HK-2 (cell line): ENCODE results near the gene TP63.
"Not testable (repeated sequence)": the region's sequence is repeated elsewhere in the genome, so short reads cannot be mapped to it uniquely, and the experiment has no call there.

ENCODE experiments used
- DNase-seq: peaks from one replicate; pipeline ENCODE4 v3.0.0-alpha.2; 2018; ENCODE audit not compliant: unreplicated experiment

TP63 gene

DNA sequence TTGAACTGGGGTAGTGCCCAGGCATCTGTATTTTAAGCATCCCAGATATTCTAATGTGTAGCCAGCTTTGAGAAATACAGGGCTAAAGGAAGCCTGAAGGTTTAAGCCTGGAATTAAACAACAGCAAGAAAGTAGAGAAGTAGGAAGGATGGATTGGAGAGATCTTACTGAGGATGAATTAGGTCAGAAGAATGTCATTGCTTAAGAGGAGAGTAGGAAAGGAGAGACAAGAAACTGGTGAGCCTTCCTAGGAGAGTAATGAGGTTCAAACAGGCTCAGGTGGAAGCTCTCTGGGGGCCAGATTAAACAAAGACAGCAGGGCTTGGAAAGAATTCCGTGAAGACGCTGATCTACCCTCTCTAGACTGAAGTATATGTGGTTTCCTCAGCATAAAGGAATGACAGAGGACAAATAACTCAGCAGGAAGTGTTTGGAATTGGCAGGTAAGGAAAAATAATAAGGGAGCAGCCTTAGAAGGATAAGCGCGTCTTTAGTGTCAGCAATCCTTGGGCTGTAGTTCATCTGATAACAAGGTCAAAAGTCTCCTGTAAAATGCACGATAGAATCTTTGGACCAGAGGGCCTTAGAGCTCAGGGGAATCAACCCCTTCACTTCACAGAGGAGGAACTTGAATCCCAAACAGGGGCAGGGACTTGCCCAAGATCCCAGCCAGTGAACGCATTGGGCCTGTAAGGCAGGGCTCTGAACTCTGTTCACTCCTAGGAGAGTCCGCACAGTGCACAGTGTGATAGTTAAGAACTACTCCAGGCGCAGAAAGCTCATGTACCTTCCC, 90.9 kb downstream of the TP63 start:
- no peak for DNase-seq

DNA sequence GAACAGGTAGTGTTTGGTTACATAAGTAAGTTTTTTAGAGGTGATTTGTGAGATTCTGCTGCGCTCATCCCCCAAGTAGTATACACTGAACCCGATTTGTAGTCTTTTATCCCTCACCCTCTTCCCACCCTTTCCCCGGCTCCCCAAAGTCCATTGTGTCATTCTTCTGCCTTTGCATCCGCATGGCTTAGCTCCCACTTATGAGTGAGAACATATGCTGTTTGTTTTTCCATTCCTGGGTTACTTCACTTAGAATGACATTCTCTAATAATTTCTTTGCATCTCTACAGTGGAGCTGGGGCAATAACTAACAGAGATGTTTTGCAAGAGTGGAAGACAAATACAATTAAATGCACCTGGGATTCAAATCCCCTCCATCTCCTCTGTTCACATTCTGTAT, 93.2 kb downstream of the TP63 start:
- no peak for DNase-seq

DNA sequence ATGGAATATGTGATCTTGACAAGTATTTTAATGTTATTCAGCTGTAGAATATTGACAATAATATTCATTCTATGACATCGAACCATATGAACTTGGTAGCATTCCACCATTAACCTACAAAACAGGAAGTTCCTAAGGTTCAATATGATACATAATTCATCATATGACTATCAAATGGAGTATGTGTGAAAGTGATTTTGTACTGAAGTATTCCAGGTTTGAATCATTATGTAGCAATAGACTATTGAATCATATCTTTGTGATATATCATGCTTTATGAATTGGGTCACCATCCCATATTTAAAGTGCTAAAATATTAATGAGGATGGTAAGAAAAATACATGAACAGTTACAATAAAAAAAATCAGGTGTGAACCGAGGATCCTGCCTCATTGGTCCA, 95.1 kb downstream of the TP63 start:
- DNase-seq = no peak

DNA sequence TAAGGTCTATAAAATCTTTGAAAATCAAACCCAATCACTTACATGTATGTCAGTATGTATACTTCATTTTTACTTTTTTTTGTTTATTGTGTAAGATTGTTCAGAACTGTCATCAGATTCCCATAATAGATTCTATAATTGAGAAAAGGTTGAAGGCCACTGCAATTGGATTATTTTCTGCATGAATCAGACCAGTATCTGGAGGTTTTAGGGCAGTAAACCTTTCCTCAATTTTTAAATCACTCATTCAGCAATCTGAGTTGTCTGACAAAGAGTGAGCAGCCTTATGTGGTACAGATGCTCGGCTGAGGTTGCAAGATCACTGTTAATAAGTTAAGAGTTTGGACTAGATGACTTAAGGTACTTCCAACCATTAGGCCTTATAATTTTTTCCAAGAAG, 96.0 kb downstream of the TP63 start:
- DNase-seq = no peak

DNA sequence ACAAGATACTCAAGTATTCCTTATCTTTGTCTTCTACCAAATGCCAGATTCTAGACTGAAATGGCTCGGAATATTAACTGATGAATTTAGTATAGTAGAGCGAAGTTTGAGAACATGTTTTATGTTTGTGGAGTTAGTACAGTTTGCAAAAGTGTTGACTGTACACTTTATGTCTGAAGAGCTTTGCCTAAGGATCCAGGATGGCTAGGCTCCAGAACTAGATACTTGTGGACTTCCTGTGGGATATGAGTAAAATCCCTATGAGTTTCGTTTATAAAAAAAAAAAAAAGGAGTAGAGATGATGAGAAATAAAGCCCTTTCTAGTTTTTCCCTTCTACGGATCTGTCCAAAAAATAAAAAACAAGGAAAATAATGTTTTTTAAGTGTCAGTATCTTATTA, 96.7 kb downstream of the TP63 start:
- DNase-seq = no peak

DNA sequence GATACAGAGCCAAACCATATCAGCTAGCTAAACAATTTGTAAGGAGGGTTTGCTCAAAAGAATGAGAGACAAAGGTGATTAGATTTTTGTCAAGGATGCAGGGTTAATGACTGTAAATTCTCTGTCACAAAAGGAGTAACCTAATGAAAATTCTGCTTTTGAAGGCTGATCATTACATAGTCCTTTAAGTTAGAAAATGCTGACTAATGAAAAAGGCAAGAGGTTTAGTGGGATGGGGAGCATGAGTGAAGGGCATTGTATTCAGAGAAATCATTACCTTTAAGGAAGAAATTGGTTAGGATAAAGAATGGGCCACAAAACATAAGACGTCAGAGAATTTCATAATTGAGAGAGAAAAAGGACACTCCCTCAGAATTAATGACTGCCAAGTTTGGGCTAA, 97.7 kb downstream of the TP63 start:
- DNase-seq = no peak

DNA sequence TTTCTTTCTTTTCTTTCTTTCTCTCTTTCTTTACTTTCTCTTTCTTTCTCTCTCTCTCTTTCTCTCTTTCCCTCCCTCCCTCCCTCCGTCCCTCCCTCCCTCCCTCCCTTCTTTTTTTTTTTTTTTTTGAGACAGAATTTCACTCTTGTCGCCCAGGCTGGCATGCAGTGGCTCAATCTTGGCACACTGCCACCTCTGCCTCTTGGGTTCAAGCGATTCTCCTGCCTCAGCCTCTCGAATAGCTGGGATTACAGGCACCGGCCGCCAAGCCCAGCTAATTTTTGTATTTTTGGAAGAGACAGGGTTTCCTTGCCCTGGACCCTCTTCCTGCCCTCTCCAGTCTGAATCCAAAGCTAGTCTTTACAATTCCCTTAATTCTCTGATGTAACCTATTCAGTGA, 102.9 kb downstream of the TP63 start:
- DNase-seq = no peak

DNA sequence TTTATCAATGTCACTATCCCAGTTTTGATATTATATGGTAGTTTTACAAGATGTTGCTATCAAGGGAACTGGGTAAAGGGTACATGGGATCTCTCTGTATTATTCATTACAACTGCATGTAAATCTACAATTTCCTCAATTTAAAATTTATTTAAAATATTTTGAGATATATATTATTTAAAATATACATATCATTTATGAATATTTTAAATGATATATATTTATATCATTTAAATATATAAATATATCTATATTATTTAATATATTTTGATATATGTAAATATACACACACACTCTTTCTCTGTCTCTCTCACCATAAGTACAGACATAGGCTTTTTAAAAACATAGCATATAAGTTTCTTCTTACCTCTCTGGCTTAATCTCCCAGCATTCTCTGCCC, 104.7 kb downstream of the TP63 start:
- no peak for DNase-seq

DNA sequence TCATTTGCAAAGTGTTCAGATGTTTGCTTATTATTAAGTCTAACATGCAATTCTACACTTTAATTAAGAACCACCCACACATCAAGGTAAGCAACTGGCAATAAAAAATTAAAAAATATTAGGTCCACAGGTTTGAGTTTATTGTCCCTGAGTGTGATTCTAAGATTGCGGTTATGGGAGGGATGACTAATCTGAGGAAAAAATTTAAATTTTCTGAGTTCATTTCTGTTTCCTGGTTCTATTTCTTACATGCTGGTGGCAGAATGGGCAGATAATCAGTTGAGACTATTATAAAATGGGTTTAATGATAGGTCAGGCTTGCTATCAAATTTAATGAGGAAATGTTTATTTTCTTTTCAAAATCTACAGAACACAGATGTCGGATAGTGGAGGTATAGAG, 105.9 kb downstream of the TP63 start:
- no peak for DNase-seq

DNA sequence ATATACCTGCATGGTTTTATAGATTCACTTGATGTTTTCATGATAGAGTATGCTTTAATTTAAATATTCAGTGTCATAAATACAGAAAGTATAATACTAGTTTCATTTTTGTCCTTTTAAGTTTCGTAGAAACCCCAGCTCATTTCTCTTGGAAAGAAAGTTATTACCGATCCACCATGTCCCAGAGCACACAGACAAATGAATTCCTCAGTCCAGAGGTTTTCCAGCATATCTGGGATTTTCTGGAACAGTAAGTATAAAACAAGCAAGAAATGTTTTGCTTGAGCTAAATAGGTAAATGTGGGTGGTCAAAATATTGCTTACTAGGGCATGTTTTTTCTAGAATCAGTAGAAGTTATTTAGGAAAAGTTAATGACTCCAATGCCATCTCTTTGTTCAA, 106.4 kb downstream of the TP63 start:
- no peak for DNase-seq

DNA sequence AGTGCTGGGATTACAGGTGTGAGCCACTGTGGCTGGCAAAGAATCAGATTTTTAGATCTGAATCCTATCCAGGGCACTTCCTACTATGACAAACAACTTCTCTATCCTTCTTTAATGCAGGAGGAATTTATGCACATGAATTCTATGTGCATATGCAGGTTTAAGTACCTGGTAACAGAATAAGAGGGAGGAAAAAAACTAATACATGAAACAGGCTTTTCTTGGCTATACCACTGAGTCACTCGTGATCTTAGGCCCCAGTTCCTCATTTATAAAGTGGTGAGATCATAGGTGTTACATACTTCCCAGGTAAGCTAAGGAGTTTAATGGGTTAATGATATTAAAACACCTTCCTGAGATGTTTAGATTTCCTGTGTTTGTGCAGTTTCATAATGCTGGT, 108.2 kb downstream of the TP63 start:
- no peak for DNase-seq

DNA sequence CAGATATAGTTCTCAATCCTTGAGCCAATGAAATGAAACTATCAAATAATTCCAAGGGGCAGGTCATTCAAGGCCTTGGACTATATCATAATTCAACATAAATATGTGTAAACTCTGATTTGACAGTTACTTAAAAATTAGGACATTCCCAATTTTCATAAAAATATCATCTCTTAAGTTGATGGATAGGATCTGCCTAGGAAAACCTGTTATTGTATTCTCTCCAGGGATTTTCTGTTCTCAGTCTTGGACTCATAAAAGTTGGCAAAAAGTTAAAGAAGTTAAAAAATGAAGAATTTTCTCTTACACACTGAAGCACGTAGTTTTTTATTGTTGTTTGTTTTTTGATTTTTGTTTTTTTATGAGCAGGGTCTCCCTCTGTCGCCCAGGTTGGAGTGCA, 109.0 kb downstream of the TP63 start:
- no peak for DNase-seq

DNA sequence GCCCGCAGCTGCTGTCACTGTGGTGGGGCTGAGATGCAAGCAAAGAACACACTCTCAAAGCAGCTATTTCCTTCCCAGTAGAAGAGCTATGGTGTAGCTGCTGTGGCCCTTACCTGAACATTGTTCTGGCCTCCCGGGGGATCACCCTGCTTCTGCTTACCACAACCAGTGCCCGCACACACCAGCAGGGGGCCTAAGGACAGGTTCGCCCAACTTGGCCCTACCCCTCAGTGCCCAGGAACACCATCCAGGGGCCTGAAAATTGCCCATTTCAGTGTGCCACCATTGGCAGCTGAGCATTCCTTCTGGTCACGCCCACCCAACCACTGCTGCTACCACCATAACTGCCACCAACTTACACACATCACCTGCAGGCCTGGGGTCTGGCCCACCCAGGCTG, 113.0 kb downstream of the TP63 start:
- DNase-seq = no peak

DNA sequence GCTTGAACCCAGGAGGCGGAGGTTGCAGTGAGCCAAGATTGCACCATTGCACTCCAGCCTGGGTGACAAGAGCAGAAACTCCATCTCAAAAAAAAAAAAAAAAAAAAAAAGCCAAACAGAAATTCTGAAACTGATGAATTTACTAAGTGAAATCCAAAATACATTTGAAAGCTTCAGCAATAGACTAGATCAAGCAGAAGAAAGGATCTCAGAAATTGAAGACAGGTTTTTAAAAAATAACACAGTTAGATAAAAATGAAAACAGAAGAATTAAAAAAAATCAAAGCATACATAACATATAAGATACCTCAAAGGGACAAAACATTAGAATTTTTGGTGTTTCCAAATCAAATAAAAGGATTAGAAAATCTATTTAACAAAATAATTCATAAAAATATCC, 114.4 kb downstream of the TP63 start:
- no peak for DNase-seq

DNA sequence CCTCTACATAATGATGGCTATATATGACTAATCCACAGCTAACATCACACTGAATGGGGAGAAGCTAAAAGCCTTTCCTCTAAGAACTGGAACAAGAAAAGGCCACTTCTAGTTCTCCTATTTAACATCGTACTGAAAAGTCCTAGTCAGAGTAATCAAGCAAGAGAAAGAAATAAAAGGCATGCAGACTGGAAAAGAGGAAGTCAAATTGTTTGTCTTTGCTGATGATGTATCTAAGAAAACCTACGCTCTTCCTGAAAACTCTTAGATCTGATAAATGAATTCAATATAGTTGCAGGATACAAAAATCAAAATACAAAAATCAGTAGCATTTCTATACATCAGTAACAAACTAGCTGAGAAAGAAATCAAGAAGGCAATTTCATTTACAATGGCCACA, 116.9 kb downstream of the TP63 start:
- DNase-seq = no peak

DNA sequence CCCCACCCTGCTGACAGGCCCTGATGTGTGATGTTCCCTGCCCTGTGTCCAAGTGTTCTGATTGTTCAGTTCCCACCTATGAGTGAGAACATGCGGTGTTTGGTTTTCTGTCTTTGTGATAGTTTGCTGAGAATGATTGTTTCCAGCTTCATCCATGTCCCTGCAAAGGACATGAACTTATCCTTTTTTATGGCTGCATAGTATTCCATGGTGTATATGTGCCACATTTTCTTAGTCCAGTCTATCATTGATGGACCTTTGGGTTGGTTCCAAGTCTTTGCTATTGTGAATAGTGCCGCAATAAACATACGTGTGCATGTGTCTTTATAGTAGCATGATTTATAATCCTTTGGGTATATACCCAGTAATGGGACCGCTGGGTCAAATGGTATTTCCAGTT, 119.8 kb downstream of the TP63 start:
- DNase-seq = not testable (repeated sequence)

DNA sequence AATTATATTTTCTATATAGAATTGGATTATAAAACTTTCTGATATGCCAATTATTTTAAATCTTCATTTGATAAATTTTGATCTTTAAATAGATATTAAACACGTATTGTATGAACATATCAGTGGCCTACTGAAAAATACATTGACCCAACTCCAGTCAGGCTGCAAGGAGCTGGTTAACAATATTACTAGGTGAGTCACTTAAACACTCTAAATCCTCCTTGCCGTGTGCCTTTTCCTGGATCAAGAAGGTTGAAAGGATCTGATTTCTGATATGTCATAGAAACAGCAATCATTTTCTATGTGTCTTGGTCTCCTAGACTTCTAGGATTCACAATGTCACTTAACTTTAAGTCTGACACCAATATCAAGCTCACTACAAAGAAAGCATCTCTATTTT, 123.2 kb downstream of the TP63 start:
- DNase-seq = no peak

DNA sequence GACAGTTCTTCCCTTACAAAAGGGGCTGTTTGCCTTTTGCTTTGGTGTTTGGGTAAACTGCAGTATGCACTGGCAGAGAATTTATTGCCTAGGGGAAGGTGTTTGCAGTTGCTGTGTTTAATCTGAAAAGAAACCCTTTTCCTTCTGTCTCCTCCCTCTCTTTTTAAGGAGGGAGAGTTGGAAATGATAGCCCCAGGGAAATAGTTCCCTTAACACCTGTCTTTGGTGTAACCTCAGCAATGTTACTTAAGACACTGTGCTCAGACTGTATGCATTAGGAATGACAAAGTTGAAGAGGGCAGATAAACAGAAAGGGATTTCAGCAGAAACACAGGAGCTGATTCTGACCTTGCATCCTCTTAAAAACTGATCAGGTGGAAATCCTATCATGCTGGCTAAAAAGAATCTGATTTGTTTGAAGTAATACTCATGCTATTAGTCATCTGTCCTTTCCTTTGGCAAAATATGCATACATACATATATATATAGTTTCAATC, 125.4 kb downstream of the TP63 start:
- no peak for DNase-seq

DNA sequence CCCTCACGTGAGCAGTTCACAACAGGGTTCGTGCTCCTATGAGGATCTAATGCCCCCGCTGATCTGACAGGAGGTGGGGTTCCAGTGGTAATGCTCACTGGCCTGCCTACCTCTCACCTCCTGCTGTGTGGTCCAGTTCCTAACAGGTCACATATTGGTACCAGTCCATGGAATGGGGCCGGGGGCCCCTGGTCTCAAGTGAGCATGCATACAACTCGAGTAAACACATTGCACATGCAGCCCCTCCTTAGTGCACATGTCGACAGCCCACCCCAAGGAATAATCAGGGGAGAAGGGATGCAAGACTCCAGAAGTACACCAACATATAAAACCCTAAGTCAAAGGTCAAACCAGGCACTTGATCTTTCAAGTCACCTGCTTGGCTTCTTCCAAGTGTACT, 127.0 kb downstream of the TP63 start:
- DNase-seq = no peak

DNA sequence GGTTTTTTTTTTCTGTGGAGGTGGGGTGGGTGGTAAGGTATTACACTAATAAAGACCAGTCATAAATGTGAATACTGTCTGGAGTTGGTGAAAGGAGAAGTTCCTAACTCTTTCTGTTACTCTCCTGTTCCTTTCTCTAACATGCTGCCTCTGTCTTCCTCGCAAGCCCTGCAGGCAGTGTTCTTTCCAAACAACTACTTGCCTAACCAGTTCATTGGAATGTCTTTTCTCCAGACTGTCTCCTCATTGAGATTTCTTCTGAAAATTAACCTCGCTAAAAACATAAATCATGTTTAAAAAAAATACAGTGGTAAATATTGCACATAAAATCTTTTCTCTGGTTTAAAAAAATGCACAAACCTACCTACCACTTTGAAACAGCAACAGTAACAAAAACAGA, 135.2 kb downstream of the TP63 start:
- DNase-seq = no peak

DNA sequence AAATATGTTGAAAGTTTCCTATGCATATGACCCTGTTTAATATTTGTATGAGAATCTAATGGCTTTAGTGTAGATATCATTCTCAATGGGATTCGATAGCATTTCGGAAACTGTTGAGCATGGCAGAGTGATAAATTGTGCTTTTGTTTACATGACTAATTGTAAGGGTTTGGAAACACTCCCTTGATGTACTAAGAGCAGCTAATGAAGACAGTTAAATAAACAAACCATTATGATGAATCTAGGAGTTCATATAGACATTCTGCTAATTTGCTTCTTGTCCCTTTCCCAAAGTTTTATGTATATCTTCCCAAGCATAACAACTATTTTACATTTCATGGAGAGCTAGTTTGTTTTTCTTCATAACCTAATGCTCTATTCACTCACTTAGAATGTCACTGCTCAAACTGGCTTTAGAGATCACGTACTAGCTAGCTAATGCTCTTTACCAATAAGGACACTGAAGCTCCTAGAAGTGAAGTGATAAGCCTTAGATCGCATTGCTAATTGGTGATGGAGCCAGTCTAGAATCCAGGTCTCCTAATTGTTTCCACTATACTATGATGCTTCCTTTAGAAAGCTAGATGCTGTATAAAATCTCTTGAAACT, 140.8 kb downstream of the TP63 start:
- DNase-seq = no peak

DNA sequence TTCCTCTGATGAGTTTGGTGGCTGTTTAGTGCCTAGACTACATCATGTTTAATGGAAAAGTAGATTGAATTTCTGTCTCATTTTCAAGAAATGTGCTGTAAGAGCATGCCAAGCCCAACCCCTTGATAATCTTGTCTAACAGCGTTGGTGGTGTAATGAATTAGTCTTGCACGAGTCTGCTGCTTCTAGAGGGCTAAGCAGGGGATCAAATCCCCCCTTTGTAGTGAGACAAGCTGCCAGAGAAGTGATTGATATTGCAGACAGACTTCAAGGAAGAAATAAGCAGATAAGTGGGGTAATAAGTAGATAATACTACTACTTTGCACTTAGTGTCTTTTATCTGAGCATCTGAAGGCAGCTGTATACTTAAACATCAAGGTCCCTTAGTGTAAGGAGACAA, 141.4 kb downstream of the TP63 start:
- no peak for DNase-seq

DNA sequence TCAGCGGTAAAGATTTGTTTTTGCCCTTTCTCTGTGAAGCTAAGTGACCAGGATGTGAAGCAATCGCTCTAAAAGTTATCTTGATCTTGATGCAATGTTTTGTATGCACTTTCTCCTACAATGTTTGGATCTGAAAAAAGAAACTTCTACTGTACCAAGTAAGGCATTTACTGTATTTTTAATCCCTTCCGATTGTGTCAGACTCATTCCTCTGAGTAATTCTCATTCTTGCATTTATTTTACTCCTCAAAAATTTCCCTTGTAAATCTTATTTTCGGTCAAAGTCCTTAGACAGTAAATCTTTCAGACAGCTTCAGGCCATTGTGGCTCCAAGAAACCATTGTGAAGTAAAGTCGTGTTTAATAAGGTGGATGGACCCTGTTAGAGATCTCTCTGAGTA, 141.9 kb downstream of the TP63 start:
- no peak for DNase-seq
